Trophoblast cell (in vitro differentiated cells and primary cell): Measurements from ENCODE around the gene ERAP2.

Experiments used
- DNase-seq, 2 donors: peaks; one replicate each; pipeline ENCODE4 v3.0.0-alpha.2; 2016
- H2AFZ ChIP-seq: 2 replicates; pipeline ENCODE4 v1.6.1; 2013; ENCODE audit warnings: low read length, moderate library complexity, mild to moderate bottlenecking; ENCODE audit not compliant: insufficient read depth, poor library complexity
- H2AK5ac ChIP-seq: 2 replicates; pipeline ENCODE4 v1.6.1; 2013; ENCODE audit warnings: mild to moderate bottlenecking, low read length
- H2BK120ac ChIP-seq: 2 replicates; pipeline ENCODE4 v1.6.1; 2013; ENCODE audit warnings: low read length, mild to moderate bottlenecking, moderate library complexity; ENCODE audit not compliant: insufficient read depth, poor library complexity
- H2BK12ac ChIP-seq: 2 replicates; pipeline ENCODE4 v1.6.1; 2013; ENCODE audit warnings: mild to moderate bottlenecking, low read length, moderate library complexity
- H2BK5ac ChIP-seq: 2 replicates; pipeline ENCODE4 v1.6.1; 2013; ENCODE audit warnings: low read length, low read depth, moderate library complexity, mild to moderate bottlenecking; ENCODE audit not compliant: poor library complexity
- H3K14ac ChIP-seq: 2 replicates; pipeline ENCODE4 v1.6.1; 2013; ENCODE audit warnings: mild to moderate bottlenecking, low read length
- H3K18ac ChIP-seq: 2 replicates; pipeline ENCODE4 v1.6.1; 2013; ENCODE audit warnings: mild to moderate bottlenecking, low read length
- H3K23ac ChIP-seq: 2 replicates; pipeline ENCODE4 v1.6.1; 2013; ENCODE audit warnings: low read length
- H3K27ac ChIP-seq: 2 replicates; pipeline ENCODE4 v1.5.1; 2013; ENCODE audit warnings: low read depth, mild to moderate bottlenecking, inconsistent platforms, low read length, moderate library complexity
- H3K27me3 ChIP-seq: 2 replicates; pipeline ENCODE4 v1.6.1; 2013; ENCODE audit warnings: inconsistent platforms, mild to moderate bottlenecking, low read length, moderate library complexity; ENCODE audit not compliant: insufficient read depth
- H3K36me3 ChIP-seq, 2 experiments: 1 replicate in 1 of 2; 2 replicates in 1 of 2; pipeline ENCODE4 v1.6.1; 2013; ENCODE audit warnings: low read length in 2 of 2, mild to moderate bottlenecking in 2 of 2, moderate library complexity in 1 of 2; ENCODE audit not compliant: insufficient read depth in 2 of 2, control insufficient read depth in 1 of 2
- H3K4ac ChIP-seq: 2 replicates; pipeline ENCODE4 v1.6.1; 2013; ENCODE audit warnings: low read depth, mild to moderate bottlenecking, low read length, moderate library complexity
- H3K4me1 ChIP-seq, 2 experiments: 1 replicate in 1 of 2; 2 replicates in 1 of 2; pipeline ENCODE4 v1.6.1; 2013; ENCODE audit warnings: low read length in 2 of 2, mild to moderate bottlenecking in 2 of 2, moderate library complexity in 1 of 2; ENCODE audit not compliant: insufficient read depth in 2 of 2, control insufficient read depth in 1 of 2
- H3K4me2 ChIP-seq: 2 replicates; pipeline ENCODE4 v1.6.1; 2013; ENCODE audit warnings: inconsistent platforms, mild to moderate bottlenecking, low read length, moderate library complexity
- H3K4me3 ChIP-seq: 2 replicates; pipeline ENCODE4 v1.5.1; 2013; ENCODE audit warnings: mild to moderate bottlenecking, low read depth, low read length, inconsistent platforms
- H3K79me1 ChIP-seq: one replicate; pipeline ENCODE4 v1.6.1; 2013; ENCODE audit warnings: low read length
- H3K79me2 ChIP-seq: 2 replicates; pipeline ENCODE4 v1.6.1; 2013; ENCODE audit warnings: low read length, mild to moderate bottlenecking; ENCODE audit not compliant: control insufficient read depth, insufficient read depth, poor library complexity
- H3K9ac ChIP-seq: 2 replicates; pipeline ENCODE4 v1.6.1; 2013; ENCODE audit warnings: mild to moderate bottlenecking, low read length
- H3K9me3 ChIP-seq: 2 replicates; pipeline ENCODE4 v1.6.1; 2013; ENCODE audit warnings: low read depth, mild to moderate bottlenecking, control low read depth, inconsistent platforms, low read length; ENCODE audit not compliant: insufficient read depth
- H4K12ac ChIP-seq: 2 replicates; pipeline ENCODE4 v1.6.1; 2013; ENCODE audit warnings: low read depth, mild to moderate bottlenecking, low read length, moderate library complexity
- H4K8ac ChIP-seq: 2 replicates; pipeline ENCODE4 v1.6.1; 2013; ENCODE audit warnings: low read depth, mild to moderate bottlenecking, low read length, moderate library complexity
- H4K91ac ChIP-seq: one replicate; pipeline ENCODE4 v1.6.1; 2013; ENCODE audit warnings: low read depth, mild to moderate bottlenecking, low read length, moderate library complexity
- WGBS: extraction: QIAGEN DNeasy Blood & Tissue Kit; methylation state at CpG from one replicate; pipeline ENCODE4 v1.1.7; 2013; ENCODE audit warnings: missing lambda C conversion rate; ENCODE audit not compliant: insufficient read length, insufficient coverage; ENCODE audit errors: extremely low coverage; 5-methylcytosine and 5-hydroxymethylcytosine counted together

ERAP2 gene

GRCh38 chr5:96884995-96885394 lies 8.7 kb downstream of the ERAP2 start:
- no peak overlapping the region for H4K91ac ChIP-seq
- no peak overlapping the region for H3K9ac ChIP-seq
- no peak overlapping the region for H4K12ac ChIP-seq
- no peaks in the 10 kb centered on the region for H3K9me3 ChIP-seq
- H3K27ac ChIP-seq: no peak overlapping the region
- no peaks in the 10 kb centered on the region for H3K27me3 ChIP-seq
- no peaks in the 10 kb centered on the region for H3K36me3 ChIP-seq
- H3K18ac ChIP-seq: no peak overlapping the region
- no peaks in the 10 kb centered on the region for H3K4me1 ChIP-seq
- H4K8ac ChIP-seq: no peak overlapping the region
- H2AFZ ChIP-seq: no peak overlapping the region
- H2BK5ac ChIP-seq: no peak overlapping the region
- no peak overlapping the region for H2BK12ac ChIP-seq
- no CpG with 5 or more reads among the region's 7 CpGs for WGBS
- DNase-seq: no peak
- no peak overlapping the region for H3K23ac ChIP-seq
- H2BK120ac ChIP-seq: no peak overlapping the region
- H3K14ac ChIP-seq: no peak overlapping the region
- H2AK5ac ChIP-seq: no peak overlapping the region
- H3K79me1 ChIP-seq: no peaks in the 10 kb centered on the region
- no peaks in the 10 kb centered on the region for H3K79me2 ChIP-seq
- no peak overlapping the region for H3K4me2 ChIP-seq
- no peak overlapping the region for H3K4me3 ChIP-seq
- H3K4ac ChIP-seq: no peak overlapping the region

DNA sequence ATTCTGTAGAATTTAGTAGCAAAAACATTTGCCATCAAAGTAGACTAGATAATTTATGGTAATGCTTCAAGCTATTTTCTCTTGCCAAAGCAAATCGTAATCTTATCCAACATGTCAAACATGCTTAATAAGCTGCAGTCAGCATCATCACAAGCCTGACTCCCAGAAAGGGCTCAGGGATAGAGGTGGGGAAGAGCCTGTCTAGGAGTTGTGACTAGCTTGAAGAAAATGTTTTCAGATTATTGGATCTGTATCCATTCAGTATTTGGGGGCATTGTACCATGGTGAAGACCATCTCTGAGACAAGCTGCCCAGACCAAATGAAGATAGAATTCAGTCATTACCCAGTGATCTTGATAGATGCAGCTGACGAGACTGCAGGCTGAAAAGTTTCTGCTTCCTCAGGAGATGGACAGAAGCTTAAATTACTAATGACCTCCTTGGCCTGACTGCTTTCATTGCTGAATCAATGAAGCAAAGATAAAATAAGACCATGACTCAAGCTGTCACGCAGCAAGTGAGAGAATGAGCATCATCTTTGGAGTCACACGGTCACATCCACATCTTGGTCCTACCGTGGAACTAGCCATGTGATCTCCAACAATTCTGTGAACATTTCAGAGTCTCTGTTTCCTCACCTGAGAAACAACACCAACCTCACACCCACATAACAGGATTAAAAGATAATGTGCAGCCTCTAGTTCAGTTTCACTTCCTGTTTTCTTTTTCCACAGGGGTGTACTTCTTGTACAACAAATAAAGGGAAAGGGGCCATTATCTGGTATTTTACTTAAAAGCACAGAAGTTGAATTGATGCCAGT lies 9.4 kb downstream of the ERAP2 start:
- Histone ChIP-seq H3K4ac (no peak overlapping the region), H3K18ac (no peak overlapping the region), H3K14ac (no peak overlapping the region), H4K8ac (no peak overlapping the region), H3K9me3 (no peaks in the 10 kb centered on the region), H3K4me2 (no peak overlapping the region), H3K23ac (no peak overlapping the region), H3K27me3 (no peaks in the 10 kb centered on the region), H2AK5ac (no peak overlapping the region), H3K79me1 (no peaks in the 10 kb centered on the region), H3K79me2 (no peaks in the 10 kb centered on the region), H2AFZ (no peak overlapping the region), H3K9ac (no peak overlapping the region), H4K12ac (no peak overlapping the region), H2BK5ac (no peak overlapping the region), H2BK120ac (no peak overlapping the region), H3K4me3 (no peak overlapping the region), H3K27ac (no peak overlapping the region), H3K4me1 (no peaks in the 10 kb centered on the region), H2BK12ac (no peak overlapping the region), H3K36me3 (no peaks in the 10 kb centered on the region), H4K91ac (no peak overlapping the region)
- no CpG with 5 or more reads among the region's 5 CpGs for WGBS
- DNase-seq: no peak

- no peak overlapping the region for H3K4ac ChIP-seq
- WGBS: no CpG with 5 or more reads among the region's 4 CpGs
- H3K4me2 ChIP-seq: peak overlapping the region; percentile 24
- no peak overlapping the region for H2AFZ ChIP-seq
- H4K12ac ChIP-seq: no peak overlapping the region
- H2BK12ac ChIP-seq: no peak overlapping the region
- no peak overlapping the region for H4K8ac ChIP-seq
- no peak overlapping the region for H4K91ac ChIP-seq
- H3K27ac ChIP-seq: no peak overlapping the region
- no peak overlapping the region for H3K9ac ChIP-seq
- no peak overlapping the region for H3K18ac ChIP-seq
- no peaks in the 10 kb centered on the region for H3K36me3 ChIP-seq
- peaks cover 3 to 4% of the 10 kb centered on the region in 2 experiments for H3K4me1 ChIP-seq
- H3K14ac ChIP-seq: no peak overlapping the region
- no peak overlapping the region for H2BK120ac ChIP-seq
- peak; percentile 47 to 60 for DNase-seq
- no peaks in the 10 kb centered on the region for H3K27me3 ChIP-seq
- H2BK5ac ChIP-seq: no peak overlapping the region
- no peak overlapping the region for H3K23ac ChIP-seq
- H3K79me2 ChIP-seq: no peaks in the 10 kb centered on the region
- H2AK5ac ChIP-seq: no peak overlapping the region
- H3K4me3 ChIP-seq: no peak overlapping the region
- H3K79me1 ChIP-seq: no peaks in the 10 kb centered on the region
- H3K9me3 ChIP-seq: no peaks in the 10 kb centered on the region
Observed at GRCh38 chr5:96893342-96893741, 17.0 kb downstream of the ERAP2 start.

DNA sequence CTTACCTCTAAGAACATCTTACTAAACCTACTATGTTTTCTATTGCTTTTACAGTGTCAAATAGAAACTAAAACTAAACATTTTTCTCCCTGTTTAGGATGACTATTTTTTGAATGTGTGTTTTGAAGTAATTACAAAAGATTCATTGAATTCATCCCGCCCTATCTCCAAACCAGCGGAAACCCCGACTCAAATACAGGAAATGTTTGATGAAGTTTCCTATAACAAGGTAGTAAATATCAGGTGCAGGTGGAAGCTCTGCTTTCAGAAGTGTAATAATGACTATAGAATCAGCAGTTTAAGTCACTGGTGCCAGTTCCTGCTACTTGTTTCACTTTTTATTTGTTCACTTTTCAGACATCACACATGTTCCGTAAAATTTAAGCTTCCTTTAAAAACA lies 20.0 kb downstream of the ERAP2 start:
- H3K9ac ChIP-seq: no peak overlapping the region
- no peak overlapping the region for H3K4me2 ChIP-seq
- no peak overlapping the region for H4K91ac ChIP-seq
- H3K79me1 ChIP-seq: no peaks in the 10 kb centered on the region
- H2BK5ac ChIP-seq: no peak overlapping the region
- no peak for DNase-seq
- H3K4me1 ChIP-seq: peaks cover 3 to 4% of the 10 kb centered on the region in 2 experiments
- H3K23ac ChIP-seq: no peak overlapping the region
- no peak overlapping the region for H2AK5ac ChIP-seq
- no peak overlapping the region for H2BK12ac ChIP-seq
- WGBS: 100% methylated on average over 1 of the region's 4 CpGs
- H4K12ac ChIP-seq: no peak overlapping the region
- no peak overlapping the region for H3K27ac ChIP-seq
- no peaks in the 10 kb centered on the region for H3K27me3 ChIP-seq
- no peak overlapping the region for H2BK120ac ChIP-seq
- no peaks in the 10 kb centered on the region for H3K36me3 ChIP-seq
- H2AFZ ChIP-seq: no peak overlapping the region
- no peak overlapping the region for H3K4me3 ChIP-seq
- no peak overlapping the region for H3K14ac ChIP-seq
- no peak overlapping the region for H4K8ac ChIP-seq
- H3K18ac ChIP-seq: no peak overlapping the region
- H3K9me3 ChIP-seq: no peaks in the 10 kb centered on the region
- H3K4ac ChIP-seq: no peak overlapping the region
- H3K79me2 ChIP-seq: no peaks in the 10 kb centered on the region
